NCI-H1436 treated with DMSO at 0.1 percent for 48 hours (cell line): ENCODE results near the gene PIM3.

Experiments used
- DNase-seq: peaks from one replicate; lab custom pipeline; 2025; lab: John Stamatoyannopoulos, UW

The PIM3 gene

DNA sequence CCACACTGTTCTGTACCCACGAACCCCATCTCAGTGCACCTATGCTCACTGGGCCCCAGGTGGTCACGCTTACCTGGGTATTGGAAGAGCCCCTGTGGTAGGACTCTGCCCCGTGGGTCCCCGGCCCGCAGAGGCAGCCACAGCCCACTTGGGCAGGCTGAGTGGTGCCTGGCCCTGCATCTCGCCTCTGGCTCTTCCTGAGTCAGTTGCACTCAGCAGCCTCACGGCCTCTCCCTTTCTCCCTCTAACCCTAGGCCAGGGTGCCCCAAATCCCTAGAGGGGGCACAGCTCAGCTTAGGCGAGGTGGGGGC lies 32.4 kb upstream of the PIM3 start:
- DNase-seq = no peak

DNA sequence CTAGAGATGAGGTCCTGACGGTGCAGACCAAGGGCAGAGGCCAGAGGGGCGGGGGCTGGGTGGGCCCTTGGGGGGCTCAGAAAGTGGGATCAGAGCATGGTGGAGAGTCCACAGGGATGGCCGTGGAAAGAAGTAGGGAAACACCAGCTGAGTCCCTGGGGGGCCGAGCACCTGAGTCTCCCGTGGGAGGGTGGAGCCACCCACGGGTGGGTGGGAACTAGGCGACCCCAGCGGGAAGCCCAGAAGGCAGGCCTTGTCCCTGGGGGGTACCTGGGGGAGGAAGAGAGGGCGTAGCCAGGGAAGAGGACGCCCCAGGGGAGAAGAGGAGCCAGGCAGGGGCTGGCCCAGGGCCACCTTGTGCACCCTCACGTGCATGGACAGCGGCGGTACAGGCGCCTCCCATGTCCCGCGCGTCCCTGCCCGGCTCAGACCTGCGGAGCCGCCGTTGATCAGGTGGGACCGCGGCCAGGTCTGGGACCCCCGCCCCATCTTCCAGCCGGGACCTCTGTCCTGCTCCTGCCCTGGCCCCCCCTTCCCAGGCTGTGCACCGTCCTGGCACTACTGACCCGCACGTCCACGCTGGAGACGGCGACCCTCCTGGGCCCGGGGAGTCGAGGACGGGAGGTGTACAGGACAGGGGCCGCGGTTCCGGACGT lies 31.9 kb upstream of the PIM3 start:
- no peak for DNase-seq

- no peak for DNase-seq
Observed at GRCh38 chr22:49929211-49929979, 31.2 kb upstream of the PIM3 start.

DNA sequence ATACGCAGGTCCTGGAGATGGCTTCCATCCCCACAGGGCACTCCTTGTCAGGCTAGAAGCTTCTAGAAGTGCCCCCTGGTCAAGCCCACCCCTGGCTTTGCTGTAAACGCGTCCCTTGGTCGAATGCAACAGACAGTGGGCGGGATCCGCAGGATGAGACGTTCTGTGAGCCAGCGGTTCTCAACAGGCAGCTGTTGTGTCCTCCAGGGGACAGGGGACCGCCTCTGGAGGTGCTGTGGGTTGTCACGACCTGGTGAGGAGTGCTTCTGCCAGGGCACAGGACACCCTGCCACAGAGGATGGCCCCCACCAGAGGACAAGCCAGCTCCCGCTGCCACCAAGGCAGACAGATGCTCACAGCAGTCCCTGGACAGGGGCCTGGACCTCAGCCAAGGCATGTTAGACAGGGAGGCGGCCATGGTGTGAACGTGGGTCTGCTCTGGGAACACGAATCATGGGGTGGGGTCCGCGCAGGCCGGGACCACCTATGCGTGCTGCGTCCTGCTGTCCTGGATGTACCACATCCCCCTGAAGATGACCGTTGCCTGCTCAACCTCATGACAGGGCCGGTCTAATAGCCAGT lies 30.5 kb upstream of the PIM3 start:
- no peak for DNase-seq

DNA sequence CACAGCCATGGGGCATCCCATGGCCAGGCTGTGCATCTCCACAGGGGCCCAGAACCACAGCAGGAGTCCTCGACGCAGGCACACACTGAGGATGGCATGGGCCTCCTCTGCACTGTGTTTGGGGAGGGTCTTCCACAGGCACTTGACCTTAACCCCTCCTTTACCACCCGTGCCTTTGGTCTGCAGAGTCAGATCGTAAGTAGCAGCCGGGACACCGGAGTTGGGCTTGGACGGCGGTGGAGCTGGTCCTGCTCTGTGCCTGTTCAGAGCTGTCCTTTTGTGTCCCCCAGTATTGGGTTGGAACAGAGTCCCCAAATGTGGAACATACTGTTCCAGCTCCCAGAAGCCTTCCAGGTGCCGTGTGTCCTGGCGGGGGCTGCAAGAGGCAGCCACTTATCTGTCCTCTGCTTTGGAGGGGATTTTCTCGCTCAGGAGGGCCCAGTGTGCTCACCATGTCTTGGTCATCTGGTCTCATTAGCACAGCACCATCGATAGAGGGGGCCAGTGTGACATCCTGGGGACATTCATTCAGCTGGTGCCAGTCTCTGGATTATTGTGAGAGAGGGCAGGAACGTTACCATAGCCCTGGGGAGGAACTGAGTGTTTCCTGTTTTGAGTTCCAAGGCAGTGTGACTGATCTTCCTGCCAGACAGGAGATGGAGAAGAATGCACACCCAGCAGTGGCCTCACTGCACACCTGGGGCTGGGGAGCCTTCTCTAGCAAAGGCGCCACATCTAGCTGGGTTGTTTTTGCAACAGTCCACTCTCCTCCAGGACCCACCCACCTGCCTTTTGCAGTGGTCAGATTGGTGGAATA lies 29.8 kb upstream of the PIM3 start:
- no peak for DNase-seq

DNA sequence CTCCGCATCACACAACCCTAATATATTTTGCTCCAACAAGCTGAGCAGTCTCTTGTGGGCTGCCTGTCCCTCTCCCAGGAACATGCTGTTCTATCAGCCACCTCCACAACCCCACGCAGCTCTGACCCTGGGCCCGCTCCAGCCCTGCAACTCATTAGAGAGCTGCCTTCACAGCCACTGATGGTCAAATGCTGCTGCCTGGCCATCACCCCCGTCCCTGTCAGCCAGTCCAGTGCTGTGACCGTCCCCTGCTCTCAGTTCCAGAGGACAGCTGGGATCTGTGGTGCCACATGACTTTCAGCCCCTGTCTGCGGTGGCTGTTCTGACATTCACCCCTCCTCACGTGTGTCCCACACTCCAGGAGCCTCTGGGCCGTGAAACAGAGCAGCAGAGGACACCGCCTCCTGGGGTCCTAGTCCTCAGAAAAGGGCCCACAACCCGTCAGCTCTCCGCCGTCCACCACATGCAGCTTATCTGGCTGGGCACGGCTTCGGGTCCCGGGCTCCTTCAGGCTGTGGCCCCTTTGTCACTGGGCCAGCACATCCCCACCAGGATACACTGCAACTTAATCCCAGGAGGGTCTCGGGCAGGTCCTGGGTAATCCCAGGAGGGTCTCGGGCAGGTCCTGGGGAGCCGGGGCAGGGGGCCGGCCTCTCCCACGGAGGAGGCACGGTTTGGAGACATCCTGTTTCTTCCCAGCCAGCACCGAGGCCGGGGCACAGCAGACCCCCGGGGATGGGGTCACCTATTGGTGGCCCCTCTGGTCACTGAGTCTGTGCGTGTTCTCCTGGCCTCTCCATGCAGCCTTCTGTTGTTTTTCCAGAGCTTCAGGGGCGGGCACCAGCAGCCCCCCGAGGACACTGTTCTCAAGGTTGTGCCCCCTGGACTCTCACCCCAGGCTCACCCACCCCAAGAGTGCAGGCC lies 27.1 kb upstream of the PIM3 start:
- no peak for DNase-seq

DNA sequence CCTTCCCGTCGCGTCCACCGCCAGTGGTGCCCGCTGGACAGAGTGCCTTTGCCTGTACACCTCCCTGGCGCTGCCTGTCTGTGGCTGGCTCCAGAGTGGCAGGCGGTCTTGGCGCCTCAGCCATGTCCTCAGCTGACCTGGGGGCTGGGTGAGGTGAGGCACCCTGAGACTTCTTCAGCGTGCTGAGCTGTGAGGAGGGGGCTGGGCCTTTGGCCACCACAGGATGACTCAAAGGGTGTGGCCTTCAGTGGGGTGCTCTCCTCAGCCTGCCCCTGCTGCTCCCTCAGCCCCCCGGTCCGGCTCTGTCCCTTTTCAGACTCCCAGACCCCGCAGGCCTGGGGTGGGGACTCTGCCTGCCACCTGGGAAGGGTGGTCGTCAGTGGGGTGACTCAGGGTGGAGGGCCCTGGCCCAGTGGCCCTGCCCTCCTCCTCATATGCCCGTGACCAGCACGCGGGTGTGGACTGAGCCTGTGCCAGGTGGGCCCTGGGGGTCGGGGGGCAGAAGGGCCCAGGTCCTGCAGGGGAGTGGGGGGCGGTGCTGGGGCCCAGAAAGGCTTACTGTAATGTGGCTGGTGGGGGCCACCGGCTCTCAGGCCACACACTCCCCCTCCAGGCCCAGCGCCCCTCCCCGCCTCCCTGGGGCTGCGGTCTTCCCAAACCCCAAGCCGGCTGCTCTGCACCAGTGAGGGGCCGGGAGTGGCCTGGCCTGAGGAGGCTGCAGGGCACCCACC lies 26.2 kb upstream of the PIM3 start:
- no peak for DNase-seq

- DNase-seq = no peak
Observed at GRCh38 chr22:49934891-49935557, 25.5 kb upstream of the PIM3 start.

DNA sequence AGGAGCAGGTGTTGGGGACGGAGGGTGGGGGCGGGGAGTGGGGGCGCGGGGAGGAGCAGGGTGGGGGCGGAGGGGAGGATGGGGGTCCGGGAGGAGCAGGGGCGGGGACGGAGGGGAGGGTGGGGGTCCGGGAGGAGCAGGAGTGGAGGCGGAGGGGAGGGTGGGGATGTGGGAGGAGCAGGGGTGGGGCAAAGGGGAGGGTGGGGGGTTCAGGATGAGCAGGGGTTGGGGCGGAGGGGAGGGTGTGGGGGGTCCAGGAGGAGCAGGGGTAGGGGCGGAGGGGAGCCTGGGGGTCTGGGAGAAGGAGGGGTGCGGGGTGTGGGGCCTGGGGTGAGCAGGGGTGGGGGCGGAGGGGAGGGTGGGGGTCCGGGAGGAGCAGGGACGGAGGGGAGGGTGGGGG lies 25.0 kb upstream of the PIM3 start:
- DNase-seq = no peak

DNA sequence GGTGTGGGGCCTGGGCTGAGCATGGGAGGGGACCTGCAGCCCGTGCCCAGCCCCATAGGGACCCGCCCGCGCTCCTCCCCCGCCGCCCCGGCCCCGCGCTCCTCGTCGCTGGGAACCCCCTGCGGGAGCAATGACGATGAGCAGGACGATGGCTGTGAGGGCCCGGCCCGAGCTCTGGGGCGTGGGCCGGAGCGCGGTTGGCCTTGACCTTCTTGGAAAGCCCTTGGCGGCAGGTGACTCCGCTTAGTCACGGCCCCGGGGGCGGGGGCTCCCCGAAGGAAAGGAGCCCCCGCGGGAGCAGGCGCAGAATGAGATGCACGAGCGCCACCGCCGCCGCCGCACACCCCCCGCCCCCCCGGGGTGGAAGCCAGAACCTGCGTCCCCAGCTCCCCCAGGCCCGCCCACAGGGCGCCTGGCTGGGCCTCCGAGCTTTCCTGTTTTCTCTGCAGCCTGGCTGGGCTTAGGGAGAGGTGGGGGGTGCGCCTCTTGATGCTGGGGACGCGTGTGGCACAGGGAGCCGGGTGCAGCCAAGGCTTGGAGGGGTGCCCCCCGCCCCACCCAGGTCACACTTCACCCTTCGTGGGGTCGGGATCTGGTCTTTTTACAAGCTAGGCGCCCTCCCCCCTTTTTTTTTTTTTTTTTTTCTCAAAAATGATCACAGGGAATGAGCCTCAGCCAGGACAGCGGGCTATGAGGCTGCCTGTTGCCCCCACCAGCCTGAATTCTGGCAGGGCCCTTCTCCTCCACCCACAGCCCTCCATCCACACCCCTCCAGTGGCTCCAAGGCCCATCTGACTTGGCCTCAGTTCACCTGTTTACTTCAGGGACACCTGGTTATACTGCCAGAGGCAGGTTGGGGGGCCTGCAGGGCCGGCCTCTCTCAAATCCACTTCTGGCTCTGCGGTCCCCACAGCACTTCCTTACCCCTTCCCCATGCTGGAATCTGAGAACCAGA lies 24.3 kb upstream of the PIM3 start:
- peak; percentile 28 for DNase-seq

GRCh38 chr22:49936973-49937757 lies 23.4 kb upstream of the PIM3 start:
- DNase-seq = no peak

- DNase-seq = no peak
Observed at GRCh38 chr22:49937758-49938564, 22.6 kb upstream of the PIM3 start.

DNA sequence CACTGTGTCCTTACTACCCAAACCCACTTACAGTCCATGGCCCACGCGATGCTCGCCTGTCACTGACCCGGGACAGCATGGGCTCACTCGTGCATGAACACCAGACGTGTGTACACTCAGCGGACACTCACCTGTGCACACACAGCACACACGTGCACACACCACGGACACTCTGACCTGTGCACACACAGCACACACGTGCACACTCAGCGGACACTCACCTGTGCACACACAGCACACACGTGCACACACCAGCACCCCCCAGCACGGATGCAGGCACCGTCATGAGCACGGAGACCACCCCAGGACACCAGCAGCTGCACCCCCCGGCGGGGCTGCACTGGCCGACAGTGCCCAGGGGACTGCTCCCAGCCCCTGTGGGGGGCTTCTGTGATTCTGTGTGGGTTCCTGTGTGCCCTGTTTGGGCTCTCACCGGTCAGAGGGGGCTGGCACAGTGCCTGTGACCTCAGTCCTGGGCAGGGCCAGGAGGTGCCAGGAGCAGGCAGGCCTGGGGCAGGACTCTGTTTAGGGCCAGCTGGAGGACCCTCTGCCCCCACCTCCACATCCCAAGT lies 21.9 kb upstream of the PIM3 start:
- no peak for DNase-seq

GRCh38 chr22:49941507-49942316 lies 18.9 kb upstream of the PIM3 start:
- DNase-seq = no peak

- no peak for DNase-seq
Observed at GRCh38 chr22:49942565-49943404, 17.8 kb upstream of the PIM3 start.
